GM12874 (cell line): ENCODE measurements around the gene TXNRD1.

Experiments used
- TF ChIP-seq, protein P1 (sequence below): IDR thresholded peaks from 2 replicates; pipeline ENCODE4 v1.5.1; 2011; ENCODE audit warnings: low read depth, mild to moderate bottlenecking, control low read depth, low read length, moderate library complexity; ENCODE audit not compliant: insufficient read depth

The TXNRD1 gene

DNA sequence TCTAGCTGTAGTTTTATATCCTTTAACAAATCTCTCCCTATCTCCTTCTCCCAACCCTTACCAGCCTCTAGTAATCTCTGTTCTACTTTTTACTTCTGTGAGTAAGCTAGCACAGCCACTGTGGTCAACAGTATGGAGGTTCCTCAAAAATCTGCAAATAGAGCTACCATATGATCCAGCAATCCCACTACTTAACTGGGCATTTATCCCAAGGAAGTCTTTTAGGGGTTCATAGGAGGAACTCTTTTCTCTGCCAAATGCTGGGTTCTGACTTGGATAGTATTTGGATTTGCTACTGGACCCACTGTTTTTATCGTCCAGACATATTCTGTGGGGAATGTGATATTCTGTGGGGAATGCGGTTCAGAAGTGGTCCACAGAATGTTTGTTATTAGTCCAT, 129.1 kb downstream of the TXNRD1 start:
- TF ChIP-seq, protein P1, sequence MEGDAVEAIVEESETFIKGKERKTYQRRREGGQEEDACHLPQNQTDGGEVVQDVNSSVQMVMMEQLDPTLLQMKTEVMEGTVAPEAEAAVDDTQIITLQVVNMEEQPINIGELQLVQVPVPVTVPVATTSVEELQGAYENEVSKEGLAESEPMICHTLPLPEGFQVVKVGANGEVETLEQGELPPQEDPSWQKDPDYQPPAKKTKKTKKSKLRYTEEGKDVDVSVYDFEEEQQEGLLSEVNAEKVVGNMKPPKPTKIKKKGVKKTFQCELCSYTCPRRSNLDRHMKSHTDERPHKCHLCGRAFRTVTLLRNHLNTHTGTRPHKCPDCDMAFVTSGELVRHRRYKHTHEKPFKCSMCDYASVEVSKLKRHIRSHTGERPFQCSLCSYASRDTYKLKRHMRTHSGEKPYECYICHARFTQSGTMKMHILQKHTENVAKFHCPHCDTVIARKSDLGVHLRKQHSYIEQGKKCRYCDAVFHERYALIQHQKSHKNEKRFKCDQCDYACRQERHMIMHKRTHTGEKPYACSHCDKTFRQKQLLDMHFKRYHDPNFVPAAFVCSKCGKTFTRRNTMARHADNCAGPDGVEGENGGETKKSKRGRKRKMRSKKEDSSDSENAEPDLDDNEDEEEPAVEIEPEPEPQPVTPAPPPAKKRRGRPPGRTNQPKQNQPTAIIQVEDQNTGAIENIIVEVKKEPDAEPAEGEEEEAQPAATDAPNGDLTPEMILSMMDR, result no peak

DNA sequence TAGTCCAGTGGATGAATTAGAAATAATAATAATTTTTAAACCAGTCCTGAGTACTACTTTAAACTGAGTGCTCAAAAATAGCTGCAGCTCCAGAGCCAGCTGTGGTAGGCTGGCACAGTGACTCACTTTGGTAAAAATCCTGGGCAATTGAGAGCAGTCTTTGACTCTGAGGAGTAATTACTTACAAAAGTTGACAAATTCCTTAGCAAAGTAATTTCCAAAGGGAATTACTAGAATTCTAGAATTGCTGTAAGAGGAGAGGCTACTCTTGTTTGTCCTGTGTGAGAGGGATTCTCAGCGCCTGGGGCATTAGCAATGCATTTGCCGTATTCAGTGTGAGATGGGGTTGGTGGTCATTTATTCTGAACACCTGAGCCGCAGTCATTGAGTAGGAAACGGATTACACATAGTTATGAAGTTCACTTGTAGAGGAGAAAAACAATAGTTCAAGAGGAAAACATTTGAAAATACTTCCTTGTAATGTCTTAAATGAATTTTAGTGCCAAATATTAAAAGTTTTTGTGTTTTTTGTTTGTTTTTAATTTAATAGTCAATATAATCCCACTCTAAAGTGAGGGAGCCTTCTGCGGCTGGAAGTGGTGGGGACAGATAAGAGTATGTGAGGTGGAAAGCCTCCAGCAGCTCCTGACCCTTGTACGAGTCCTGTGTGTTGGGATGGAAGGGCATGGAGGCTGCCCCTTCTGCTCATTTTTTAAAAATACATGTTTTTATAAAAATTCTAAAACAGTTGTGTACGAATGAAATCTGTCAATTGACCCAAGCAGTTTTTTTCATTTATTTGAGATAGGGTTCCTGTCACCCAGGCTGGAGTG, 129.9 kb downstream of the TXNRD1 start:
- TF ChIP-seq, protein P1, result no peak

DNA sequence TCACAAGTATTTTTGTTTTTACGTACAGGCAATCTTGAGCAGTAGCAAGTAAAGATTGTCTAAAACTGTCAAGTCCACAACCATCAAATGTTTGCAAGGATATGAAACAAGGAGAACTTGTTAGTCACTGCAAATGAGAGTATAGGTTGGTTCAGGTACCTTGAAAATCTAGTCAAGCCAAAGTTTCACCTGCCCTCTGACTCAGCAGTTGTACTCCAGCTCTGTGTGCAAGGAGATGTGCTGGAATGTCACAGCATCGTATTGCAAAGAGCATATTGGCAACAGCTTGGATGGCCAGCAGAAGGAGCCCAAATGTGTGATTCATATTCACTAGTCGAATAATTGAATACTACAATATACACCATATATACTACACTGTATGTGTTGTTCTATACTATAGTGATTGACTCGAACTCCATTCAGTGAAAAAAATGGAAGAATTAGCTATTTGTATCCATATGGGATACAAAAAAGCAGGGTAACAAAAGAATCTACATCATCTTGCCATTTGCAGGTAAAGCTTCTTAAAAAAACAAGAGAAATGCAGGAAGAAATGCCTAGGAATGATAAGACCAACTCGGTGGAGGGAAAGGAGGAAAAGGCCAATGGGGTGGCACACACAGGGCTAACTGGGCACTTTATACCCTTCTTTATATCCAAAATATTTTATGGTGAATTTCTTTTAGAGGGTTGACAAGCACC, 131.9 kb downstream of the TXNRD1 start:
- TF ChIP-seq, protein P1, result no peak

DNA sequence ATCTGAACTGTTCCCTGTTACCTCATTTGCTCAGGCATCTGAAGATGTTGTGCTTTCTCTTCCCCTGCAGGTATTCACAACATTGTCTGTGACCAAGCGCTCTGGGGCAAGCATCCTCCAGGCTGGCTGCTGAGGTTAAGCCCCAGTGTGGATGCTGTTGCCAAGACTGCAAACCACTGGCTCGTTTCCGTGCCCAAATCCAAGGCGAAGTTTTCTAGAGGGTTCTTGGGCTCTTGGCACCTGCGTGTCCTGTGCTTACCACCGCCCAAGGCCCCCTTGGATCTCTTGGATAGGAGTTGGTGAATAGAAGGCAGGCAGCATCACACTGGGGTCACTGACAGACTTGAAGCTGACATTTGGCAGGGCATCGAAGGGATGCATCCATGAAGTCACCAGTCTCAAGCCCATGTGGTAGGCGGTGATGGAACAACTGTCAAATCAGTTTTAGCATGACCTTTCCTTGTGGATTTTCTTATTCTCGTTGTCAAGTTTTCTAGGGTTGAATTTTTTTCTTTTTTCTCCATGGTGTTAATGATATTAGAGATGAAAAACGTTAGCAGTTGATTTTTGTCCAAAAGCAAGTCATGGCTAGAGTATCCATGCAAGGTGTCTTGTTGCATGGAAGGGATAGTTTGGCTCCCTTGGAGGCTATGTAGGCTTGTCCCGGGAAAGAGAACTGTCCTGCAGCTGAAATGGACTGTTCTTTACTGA, 132.9 kb downstream of the TXNRD1 start:
- TF ChIP-seq, protein P1, result no peak

DNA sequence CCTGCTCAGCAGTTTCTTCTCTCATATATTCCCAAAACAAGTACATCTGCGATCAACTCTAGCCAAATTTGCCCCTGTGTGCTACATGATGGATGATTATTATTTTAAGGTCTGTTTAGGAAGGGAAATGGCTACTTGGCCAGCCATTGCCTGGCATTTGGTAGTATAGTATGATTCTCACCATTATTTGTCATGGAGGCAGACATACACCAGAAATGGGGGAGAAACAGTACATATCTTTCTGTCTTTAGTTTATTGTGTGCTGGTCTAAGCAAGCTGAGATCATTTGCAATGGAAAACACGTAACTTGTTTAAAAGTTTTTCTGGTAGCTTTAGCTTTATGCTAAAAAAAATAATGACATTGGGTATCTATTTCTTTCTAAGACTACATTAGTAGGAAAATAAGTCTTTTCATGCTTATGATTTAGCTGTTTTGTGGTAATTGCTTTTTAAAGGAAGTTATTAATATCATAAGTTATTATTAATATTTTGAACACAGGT, 133.5 kb downstream of the TXNRD1 start:
- TF ChIP-seq, protein P1, result no peak

DNA sequence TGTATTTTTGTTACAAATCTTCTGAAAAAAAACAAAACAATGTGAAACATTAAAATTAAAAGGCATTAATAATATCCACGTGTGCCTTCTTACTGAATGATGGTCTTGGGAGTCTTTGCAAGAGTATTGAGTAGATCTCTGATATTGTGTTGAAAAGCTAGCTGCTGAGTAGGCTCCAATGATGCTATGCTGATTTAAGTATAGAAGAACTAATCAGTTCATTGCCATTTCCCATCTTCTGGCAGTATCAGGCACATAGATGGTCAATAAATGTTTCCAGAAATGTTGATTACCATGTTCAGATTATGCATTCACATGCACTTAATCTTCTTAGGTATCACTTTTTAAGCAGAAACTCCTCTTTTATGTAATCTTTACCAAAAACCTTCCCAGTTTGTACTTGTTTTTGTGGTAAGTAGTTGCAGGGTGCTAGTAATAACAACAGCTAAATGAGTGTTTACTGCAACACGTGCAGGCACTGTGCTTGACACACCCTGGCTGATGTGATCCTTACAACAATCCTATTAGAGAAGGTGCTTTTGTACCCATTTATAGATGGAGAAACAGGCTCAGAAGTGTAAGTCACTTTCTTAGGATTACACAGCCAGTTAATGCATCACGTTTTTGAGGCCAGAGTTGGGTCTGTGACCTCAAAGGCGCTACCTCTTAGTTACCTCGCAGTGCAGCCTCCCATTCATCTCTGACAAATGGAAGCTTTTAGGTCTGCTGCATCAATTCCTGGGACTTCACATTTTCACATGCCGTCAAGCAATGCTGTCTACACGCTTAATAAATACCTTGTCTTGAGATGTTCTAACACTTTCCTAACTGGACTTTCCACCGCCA, 134.9 kb downstream of the TXNRD1 start:
- TF ChIP-seq, protein P1, result no peak
